ENCODE data around the gene ST6GAL2. TPM values are rescaled to one million over a fixed set of nuclear protein-coding genes. Genes with fewer than 3 reads are reported as not detected.

Gene ST6GAL2
- total RNA-seq, 1 donor from 2014 or later = 144 TPM

- FAIRE-seq = no peak
- DNase-seq (ENCODE audit: low spot score in 2 of 2) = no peak
Measured at GRCh38 chr2:106866641-106867040, 19.3 kb downstream of the ST6GAL2 start.

GRCh38 chr2:106864051-106864450 is 21.9 kb downstream of the ST6GAL2 start:
- FAIRE-seq (no peak), DNase-seq (ENCODE audit: low spot score in 2 of 2) (no peak)

GRCh38 chr2:106863387-106863786 is 22.6 kb downstream of the ST6GAL2 start:
- no peak for FAIRE-seq
- no peak for DNase-seq (ENCODE audit: low spot score in 2 of 2)

GRCh38 chr2:106859498-106859897 is 26.5 kb downstream of the ST6GAL2 start:
- FAIRE-seq (no peak), DNase-seq (ENCODE audit: low spot score in 2 of 2) (no peak)

- DNase-seq (ENCODE audit: low spot score in 2 of 2) (no peak), FAIRE-seq (no peak)
Measured at GRCh38 chr2:106858810-106859209, 27.2 kb downstream of the ST6GAL2 start.

GRCh38 chr2:106857882-106858478 is 28.0 kb downstream of the ST6GAL2 start:
- DNase-seq (ENCODE audit: low spot score in 2 of 2) (no peak), FAIRE-seq (no peak)

GRCh38 chr2:106853631-106854030 is 32.3 kb downstream of the ST6GAL2 start:
- DNase-seq (ENCODE audit: low spot score in 2 of 2) = no peak

GRCh38 chr2:106851881-106852501 is 34.0 kb downstream of the ST6GAL2 start:
- no peak for DNase-seq (ENCODE audit: low spot score in 2 of 2)
- FAIRE-seq = no peak

More at GRCh38 chr2:106853631-106854030, 32.3 kb downstream of the ST6GAL2 start:
- no peak for FAIRE-seq

- DNase-seq (ENCODE audit: low spot score in 2 of 2) = no peak
- no peak for FAIRE-seq
Measured at GRCh38 chr2:106851087-106851874, 34.7 kb downstream of the ST6GAL2 start.

GRCh38 chr2:106849253-106849652 is 36.7 kb downstream of the ST6GAL2 start:
- no peak for DNase-seq (ENCODE audit: low spot score in 2 of 2)
- FAIRE-seq = no peak

GRCh38 chr2:106847366-106847765 is 38.6 kb downstream of the ST6GAL2 start:
- DNase-seq (ENCODE audit: low spot score in 2 of 2) (no peak), FAIRE-seq (no peak)

- FAIRE-seq = no peak
Measured at GRCh38 chr2:106845716-106846115, 40.3 kb downstream of the ST6GAL2 start.

GRCh38 chr2:106843910-106844250 is 42.1 kb downstream of the ST6GAL2 start:
- FAIRE-seq = no peak
- DNase-seq (ENCODE audit: low spot score in 2 of 2) = no peak

More at GRCh38 chr2:106845716-106846115, 40.3 kb downstream of the ST6GAL2 start:
- no peak for DNase-seq (ENCODE audit: low spot score in 2 of 2)

- no peak for FAIRE-seq
- DNase-seq (ENCODE audit: low spot score in 2 of 2) = no peak
Measured at GRCh38 chr2:106843001-106843909, 42.7 kb downstream of the ST6GAL2 start.

- no peak for FAIRE-seq
Measured at GRCh38 chr2:106841886-106842645, 43.9 kb downstream of the ST6GAL2 start.

GRCh38 chr2:106840818-106841217 is 45.1 kb downstream of the ST6GAL2 start:
- DNase-seq (ENCODE audit: low spot score in 2 of 2) (no peak), FAIRE-seq (no peak)

More at GRCh38 chr2:106841886-106842645, 43.9 kb downstream of the ST6GAL2 start:
- peak in 1 of 2 donors; percentile 33 for DNase-seq (ENCODE audit: low spot score in 2 of 2)

GRCh38 chr2:106839849-106840595 is 45.9 kb downstream of the ST6GAL2 start:
- DNase-seq (ENCODE audit: low spot score in 2 of 2) = no peak

GRCh38 chr2:106833256-106833655 is 52.7 kb downstream of the ST6GAL2 start:
- DNase-seq (ENCODE audit: low spot score in 2 of 2) = no peak
- no peak for FAIRE-seq

More at GRCh38 chr2:106839849-106840595, 45.9 kb downstream of the ST6GAL2 start:
- FAIRE-seq = no peak

Measured in frontal cortex (tissue), 4 donors.